Testis (tissue), 2 donors: ENCODE data around the gene ADCY6.

Experiments used
- POLR2A ChIP-seq: fragments of 450-650 bp; IDR thresholded peaks from one replicate; pipeline ENCODE4 v1.6.1; 2017; ENCODE audit warnings: antibody characterized with exemption, mild to moderate bottlenecking, moderate library complexity
- TF ChIP-seq, protein P1 (sequence below), 3 experiments: fragments of 450-650 bp in 2 of 3; fragments of 200-600 bp in 1 of 3; sonication (generic) in 1 of 3; IDR thresholded peaks; one replicate each; pipeline ENCODE4 v1.5.1; 2016 to 2019; ENCODE audit warnings: antibody characterized with exemption in 3 of 3, mild to moderate bottlenecking in 2 of 3, moderate library complexity in 1 of 3

DNA sequence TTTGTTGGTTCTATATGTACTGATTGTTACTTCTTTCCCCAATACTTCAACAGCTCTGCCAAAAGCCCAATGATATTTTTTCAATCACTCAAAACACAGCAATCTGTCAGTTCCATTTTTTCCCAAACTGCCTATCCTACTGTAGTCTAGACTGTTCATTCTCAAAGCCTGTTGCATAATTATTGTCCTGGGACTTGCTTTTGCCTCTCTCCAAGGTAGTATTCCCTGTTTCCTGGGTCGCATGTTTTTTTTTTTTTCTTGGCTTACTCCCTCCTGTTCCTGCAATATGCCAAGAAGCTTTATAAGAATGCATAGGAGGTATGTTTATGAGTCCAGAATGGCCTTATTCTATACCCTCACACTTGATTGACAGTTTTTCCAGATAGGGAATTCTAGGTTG, 52.4 kb downstream of the ADCY6 start:
- TF ChIP-seq, protein P1, sequence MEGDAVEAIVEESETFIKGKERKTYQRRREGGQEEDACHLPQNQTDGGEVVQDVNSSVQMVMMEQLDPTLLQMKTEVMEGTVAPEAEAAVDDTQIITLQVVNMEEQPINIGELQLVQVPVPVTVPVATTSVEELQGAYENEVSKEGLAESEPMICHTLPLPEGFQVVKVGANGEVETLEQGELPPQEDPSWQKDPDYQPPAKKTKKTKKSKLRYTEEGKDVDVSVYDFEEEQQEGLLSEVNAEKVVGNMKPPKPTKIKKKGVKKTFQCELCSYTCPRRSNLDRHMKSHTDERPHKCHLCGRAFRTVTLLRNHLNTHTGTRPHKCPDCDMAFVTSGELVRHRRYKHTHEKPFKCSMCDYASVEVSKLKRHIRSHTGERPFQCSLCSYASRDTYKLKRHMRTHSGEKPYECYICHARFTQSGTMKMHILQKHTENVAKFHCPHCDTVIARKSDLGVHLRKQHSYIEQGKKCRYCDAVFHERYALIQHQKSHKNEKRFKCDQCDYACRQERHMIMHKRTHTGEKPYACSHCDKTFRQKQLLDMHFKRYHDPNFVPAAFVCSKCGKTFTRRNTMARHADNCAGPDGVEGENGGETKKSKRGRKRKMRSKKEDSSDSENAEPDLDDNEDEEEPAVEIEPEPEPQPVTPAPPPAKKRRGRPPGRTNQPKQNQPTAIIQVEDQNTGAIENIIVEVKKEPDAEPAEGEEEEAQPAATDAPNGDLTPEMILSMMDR (IDR thresholded peaks at IDR 0.05): no peak
- TF ChIP-seq POLR2A: no peak
